Nephron progenitor cell (in vitro differentiated cells): ENCODE measurements around the gene SOD2.
"Not testable (repeated sequence)": the region's sequence is repeated elsewhere in the genome, so short reads cannot be mapped to it uniquely, and the experiment has no call there.

Experiments
- DNase-seq: peaks from one replicate; pipeline ENCODE4 v3.0.0; 2021
- H3K27ac Mint-ChIP-seq: 2 replicates; pipeline ENCODE4 v1.8.0; 2021; ENCODE audit warnings: mild to moderate bottlenecking, moderate library complexity, mixed read lengths
- H3K27me3 Mint-ChIP-seq: 2 replicates; pipeline ENCODE4 v1.8.0; 2021; ENCODE audit warnings: mild to moderate bottlenecking, low read depth, mixed read lengths; ENCODE audit not compliant: poor library complexity
- H3K36me3 Mint-ChIP-seq: 2 replicates; pipeline ENCODE4 v1.8.0; 2021; ENCODE audit warnings: low read depth, mixed read lengths
- H3K4me1 Mint-ChIP-seq: 2 replicates; pipeline ENCODE4 v1.8.0; 2021; ENCODE audit warnings: mixed read lengths
- H3K4me3 Mint-ChIP-seq: 2 replicates; pipeline ENCODE4 v1.8.0; 2021; ENCODE audit warnings: mild to moderate bottlenecking, moderate library complexity, mixed read lengths
- H3K9me3 Mint-ChIP-seq: 2 replicates; pipeline ENCODE4 v1.8.0; 2021; ENCODE audit warnings: mild to moderate bottlenecking, moderate library complexity, mixed read lengths
- TF ChIP-seq, protein P1 (sequence below): fragments of 200-600 bp; sonication (generic); IDR thresholded peaks from 2 replicates; pipeline ENCODE4 v1.5.0; 2021; ENCODE audit warnings: antibody characterized with exemption

Gene SOD2

DNA sequence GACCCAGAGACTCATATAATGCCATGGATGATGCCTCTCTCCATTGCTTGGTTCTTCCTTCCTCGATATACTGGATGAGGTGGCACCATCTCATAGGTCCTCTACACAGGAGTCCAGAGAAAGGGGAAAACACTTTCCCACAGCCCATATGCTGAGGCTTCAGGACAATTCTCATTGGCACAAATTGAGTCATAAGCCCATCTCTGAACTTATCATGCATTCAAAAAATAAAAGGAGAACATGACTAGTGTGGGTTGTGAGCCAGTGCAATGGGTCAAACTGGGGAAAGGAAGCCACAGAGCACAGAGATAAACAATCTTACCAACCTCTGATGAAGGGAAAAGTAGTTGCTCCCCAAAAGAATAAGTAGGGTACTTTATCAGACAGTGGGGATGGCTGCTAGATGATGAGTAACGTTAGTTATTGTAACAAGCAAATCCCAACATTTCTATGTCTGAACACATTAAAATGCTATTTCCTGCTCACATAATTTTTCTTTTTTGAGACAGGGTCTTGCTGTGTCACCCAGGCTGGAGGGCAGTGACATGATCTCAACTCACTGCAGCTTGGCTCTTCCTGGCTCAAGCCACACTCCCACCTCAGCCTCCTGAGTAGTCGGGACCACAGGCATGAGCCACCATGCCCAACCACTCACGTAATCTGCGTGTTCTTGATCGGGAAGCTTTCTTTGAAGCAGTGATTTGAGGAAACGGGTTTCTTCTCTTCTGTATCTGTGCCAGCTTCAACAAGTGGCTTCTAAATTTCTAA lies 27.0 kb downstream of the SOD2 start:
- Mint-ChIP-seq H3K27ac (no peak overlapping the region), H3K4me3 (no peak overlapping the region), H3K4me1 (no peaks in the 10 kb centered on the region), H3K36me3 (peaks cover 31% of the 10 kb centered on the region), H3K27me3 (peaks cover 3% of the 10 kb centered on the region), H3K9me3 (peaks cover 39% of the 10 kb centered on the region)
- DNase-seq = no peak
- TF ChIP-seq, protein P1, sequence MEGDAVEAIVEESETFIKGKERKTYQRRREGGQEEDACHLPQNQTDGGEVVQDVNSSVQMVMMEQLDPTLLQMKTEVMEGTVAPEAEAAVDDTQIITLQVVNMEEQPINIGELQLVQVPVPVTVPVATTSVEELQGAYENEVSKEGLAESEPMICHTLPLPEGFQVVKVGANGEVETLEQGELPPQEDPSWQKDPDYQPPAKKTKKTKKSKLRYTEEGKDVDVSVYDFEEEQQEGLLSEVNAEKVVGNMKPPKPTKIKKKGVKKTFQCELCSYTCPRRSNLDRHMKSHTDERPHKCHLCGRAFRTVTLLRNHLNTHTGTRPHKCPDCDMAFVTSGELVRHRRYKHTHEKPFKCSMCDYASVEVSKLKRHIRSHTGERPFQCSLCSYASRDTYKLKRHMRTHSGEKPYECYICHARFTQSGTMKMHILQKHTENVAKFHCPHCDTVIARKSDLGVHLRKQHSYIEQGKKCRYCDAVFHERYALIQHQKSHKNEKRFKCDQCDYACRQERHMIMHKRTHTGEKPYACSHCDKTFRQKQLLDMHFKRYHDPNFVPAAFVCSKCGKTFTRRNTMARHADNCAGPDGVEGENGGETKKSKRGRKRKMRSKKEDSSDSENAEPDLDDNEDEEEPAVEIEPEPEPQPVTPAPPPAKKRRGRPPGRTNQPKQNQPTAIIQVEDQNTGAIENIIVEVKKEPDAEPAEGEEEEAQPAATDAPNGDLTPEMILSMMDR = no peak

DNA sequence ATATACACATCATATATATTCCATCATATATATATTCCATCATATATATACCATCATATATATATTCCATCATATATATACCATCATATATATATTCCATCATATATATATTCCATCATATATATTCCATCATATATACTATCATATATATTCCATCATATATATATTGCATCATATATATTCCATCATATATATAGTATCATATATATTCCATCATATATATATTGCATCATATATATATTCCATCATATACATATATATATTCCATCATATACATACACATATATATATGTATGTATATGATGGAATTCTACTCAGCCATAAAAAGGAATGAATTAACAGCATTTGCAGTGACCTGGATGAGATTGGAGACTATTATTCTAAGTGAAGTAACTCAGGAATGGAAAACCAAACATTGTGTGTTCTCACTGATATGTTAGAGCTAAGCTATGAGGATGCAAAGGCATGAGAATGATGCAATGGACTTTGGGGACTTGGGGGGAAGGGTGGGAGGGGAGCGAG lies 29.6 kb downstream of the SOD2 start:
- H3K4me1 Mint-ChIP-seq, DNase-seq, H3K4me3 Mint-ChIP-seq, H3K27ac Mint-ChIP-seq, H3K27me3 Mint-ChIP-seq: not testable (repeated sequence)
- peaks cover 36% of the 10 kb centered on the region for H3K9me3 Mint-ChIP-seq
- peaks cover 18% of the 10 kb centered on the region for H3K36me3 Mint-ChIP-seq

DNA sequence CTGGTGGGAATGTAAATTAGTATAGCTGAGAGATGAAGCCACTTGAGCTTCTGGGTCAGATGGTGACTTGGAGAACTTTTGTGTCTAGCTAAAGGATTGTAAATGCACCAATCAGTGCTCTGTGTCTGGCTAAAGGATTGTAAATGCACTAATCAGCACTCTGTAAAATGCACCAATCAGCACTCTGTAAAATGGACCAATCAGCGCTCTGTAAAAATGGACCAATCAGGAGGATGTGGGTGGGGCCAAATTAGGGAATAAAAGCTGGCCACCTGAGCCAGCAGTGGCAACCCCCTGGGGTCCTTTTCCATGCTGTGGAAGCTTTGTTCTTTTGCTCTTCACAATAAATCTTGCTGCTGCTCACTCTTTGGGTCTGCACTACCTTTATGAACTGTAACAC lies 31.1 kb downstream of the SOD2 start:
- H3K9me3 Mint-ChIP-seq = peaks cover 44% of the 10 kb centered on the region
- not testable (repeated sequence) for DNase-seq, H3K27ac Mint-ChIP-seq, H3K4me3 Mint-ChIP-seq, H3K27me3 Mint-ChIP-seq, H3K4me1 Mint-ChIP-seq
- H3K36me3 Mint-ChIP-seq = peaks cover 18% of the 10 kb centered on the region

DNA sequence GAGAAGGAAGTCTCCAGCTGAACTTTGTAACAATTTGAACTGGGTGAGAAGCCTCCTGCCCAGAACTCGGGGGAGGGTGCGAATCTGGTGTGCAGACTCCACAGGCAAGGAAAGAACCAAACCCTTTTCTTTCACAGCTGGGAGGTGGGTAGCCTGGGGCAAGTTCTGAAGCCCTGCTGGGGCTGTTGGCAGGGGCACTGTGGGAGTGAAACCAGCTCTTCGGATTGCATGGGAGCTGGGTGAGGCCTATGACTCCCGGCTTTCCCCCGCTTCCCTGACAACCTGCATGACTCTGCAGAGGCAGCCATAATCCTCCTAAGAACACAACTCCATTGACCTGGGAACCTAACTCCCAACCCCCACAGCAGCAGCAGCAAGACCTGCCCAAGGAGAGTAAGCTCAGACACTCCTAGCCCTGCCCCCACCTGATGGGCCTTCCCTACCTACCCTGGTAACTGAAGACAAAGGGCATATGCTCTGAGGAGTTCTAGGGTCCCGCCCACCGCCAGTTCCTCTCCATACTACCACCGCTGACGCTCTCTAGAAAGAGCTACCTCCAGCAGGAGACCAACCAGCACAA lies 37.5 kb downstream of the SOD2 start:
- TF ChIP-seq, protein P1 = no peak
- Mint-ChIP-seq H3K4me3 (no peak overlapping the region), H3K36me3 (peaks cover 12% of the 10 kb centered on the region), H3K9me3 (peaks cover 29% of the 10 kb centered on the region), H3K27me3 (peaks cover 8% of the 10 kb centered on the region), H3K27ac (no peak overlapping the region), H3K4me1 (peaks cover 4% of the 10 kb centered on the region)
- DNase-seq = no peak

DNA sequence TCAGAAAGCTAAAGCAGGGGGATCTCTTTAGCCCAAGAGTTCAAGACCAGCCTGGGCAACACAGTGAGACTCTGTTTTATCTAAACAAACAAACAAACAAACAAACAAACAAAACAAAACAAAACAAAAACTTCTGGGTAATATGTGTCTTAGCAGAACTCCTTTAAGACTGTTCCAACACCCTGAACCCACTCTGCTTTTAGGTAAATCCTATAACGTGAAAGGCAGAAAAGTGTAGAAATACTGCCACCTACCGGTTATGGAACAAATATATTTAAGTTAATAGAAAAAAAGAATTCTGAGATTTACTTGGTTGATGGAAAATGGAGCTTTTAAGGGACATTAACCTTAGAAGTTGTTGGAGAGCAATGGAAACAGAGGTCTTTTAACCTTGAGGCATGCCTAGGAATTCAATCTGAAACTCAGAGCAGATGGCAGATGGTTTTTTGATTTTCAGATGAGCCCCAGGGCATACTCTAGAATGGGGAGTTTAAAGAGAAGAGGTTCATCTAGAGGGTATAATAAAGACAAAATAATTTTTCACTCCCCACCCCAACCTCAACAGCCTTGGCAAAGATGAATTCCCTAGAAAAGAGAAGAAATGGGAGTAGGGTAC lies 38.5 kb downstream of the SOD2 start:
- H3K27ac Mint-ChIP-seq = no peak overlapping the region
- peaks cover 22% of the 10 kb centered on the region for H3K9me3 Mint-ChIP-seq
- H3K36me3 Mint-ChIP-seq = peaks cover 8% of the 10 kb centered on the region
- peaks cover 4% of the 10 kb centered on the region for H3K4me1 Mint-ChIP-seq
- peak; percentile 14 for DNase-seq
- H3K27me3 Mint-ChIP-seq = peaks cover 8% of the 10 kb centered on the region
- no peak overlapping the region for H3K4me3 Mint-ChIP-seq
- TF ChIP-seq, protein P1 = peak; percentile 66

DNA sequence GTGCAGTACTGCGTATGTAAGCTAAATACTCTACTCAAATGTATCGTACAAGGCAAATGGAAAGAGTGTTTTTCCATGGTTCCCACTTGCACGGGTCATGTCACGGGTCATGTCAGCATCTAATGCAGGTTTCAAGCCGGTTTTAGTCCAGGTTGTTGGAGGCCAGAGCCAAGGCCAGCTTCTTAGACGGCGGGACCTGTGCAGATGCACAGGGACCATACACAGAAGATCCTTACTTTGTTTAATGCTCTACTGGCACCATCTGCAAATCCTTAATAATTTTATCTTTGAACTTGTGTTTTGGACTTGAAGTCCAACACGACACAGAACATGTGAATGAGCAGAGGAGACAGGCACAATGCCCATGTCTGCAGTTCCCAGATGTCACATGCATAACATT lies 42.7 kb downstream of the SOD2 start:
- peaks cover 4% of the 10 kb centered on the region for H3K9me3 Mint-ChIP-seq
- H3K27me3 Mint-ChIP-seq = peaks cover 5% of the 10 kb centered on the region
- H3K27ac Mint-ChIP-seq = no peak overlapping the region
- no peaks in the 10 kb centered on the region for H3K4me1 Mint-ChIP-seq
- TF ChIP-seq, protein P1 = no peak
- no peaks in the 10 kb centered on the region for H3K36me3 Mint-ChIP-seq
- H3K4me3 Mint-ChIP-seq = no peak overlapping the region
- DNase-seq = no peak
